ENCODE measurements around the gene IQGAP3.

Gene IQGAP3

GRCh38 chr1:156523801-156524480, 48.4 kb downstream of the IQGAP3 start:
- Histone ChIP-seq H3K27me3 (replicated peaks) (no peaks in the 10 kb centered on the region), H3K36me3 (replicated peaks) (no peaks in the 10 kb centered on the region), H3K27ac (no peak overlapping the region), H3K4me3 (ENCODE audit: low read depth, low read length) (no peak overlapping the region)
- no peak for TF ChIP-seq CTCF (IDR thresholded peaks at IDR 0.05; ENCODE audit: low read depth, low read length, missing control alignments)
- in situ Hi-C loops (cut with HindIII; ENCODE audit: low pct_ligation_motif_present, low sequenced_read_pairs), result loop anchor here (10.0 kb wide), 1 partner anchor 51 kb away; the partner anchor contains the start of genes IQGAP3 and TTC24
- no peak for DNase-seq

- Histone ChIP-seq H3K4me3 (ENCODE audit: low read depth, low read length) (no peak overlapping the region), H3K27ac (no peak overlapping the region), H3K36me3 (replicated peaks) (no peaks in the 10 kb centered on the region), H3K27me3 (replicated peaks) (no peaks in the 10 kb centered on the region)
- no peak for DNase-seq
- TF ChIP-seq CTCF (IDR thresholded peaks at IDR 0.05; ENCODE audit: low read depth, low read length, missing control alignments), result no peak
- in situ Hi-C loops (cut with HindIII; ENCODE audit: low pct_ligation_motif_present, low sequenced_read_pairs), result loop anchor here (10.0 kb wide), 1 partner anchor 52 kb away; the partner anchor contains the start of genes IQGAP3 and TTC24
These were observed 49.9 kb downstream of the IQGAP3 start for GRCh38 chr1:156522443-156522970.

DNA sequence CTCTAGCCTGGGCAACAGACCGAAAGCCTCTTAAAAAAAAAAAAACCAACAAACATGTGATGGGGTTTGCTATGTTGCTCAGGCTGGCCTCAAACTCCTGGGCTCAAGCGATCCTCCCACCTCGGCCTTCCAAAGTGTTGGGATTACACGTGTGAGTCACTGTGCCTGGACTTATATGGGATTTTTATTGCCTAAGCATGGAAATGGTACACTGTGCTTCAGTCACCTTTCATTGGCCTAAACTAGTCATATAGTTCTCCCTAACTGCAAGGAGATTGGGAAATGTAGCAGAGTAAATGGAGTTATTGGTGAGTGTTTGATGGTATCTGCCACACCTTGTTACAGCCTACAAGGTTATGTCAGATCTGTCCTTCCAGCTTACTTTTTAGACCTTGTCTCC, 54.6 kb downstream of the IQGAP3 start:
- Histone ChIP-seq H3K27me3 (replicated peaks) (no peaks in the 10 kb centered on the region), H3K27ac (no peak overlapping the region), H3K36me3 (replicated peaks) (no peaks in the 10 kb centered on the region), H3K4me3 (ENCODE audit: low read depth, low read length) (no peak overlapping the region)
- DNase-seq, result no peak
- TF ChIP-seq CTCF (IDR thresholded peaks at IDR 0.05; ENCODE audit: low read depth, low read length, missing control alignments), result no peak
- in situ Hi-C loops (cut with HindIII; ENCODE audit: low pct_ligation_motif_present, low sequenced_read_pairs), result no loop called here

DNA sequence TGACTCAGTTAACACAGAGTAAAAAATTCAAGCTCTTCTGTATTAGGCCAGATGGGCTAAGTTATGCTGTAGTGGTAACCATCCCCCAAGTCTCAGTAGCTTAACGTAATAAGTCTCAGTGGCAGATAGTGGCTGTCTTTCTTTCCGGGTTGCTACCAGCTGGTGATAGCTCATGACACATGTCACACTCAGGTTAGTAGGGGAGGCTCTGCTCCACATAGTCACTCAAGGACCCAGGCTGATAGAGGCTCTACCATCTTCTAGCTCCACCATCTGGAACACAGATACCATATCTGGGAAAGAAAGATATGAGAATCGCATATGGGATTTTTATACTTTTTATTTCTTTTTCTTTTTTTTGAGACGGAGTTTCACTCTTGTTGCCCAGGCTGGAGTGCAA, 55.5 kb downstream of the IQGAP3 start:
- no peak for DNase-seq
- no peak overlapping the region for H3K4me3 ChIP-seq (ENCODE audit: low read depth, low read length)
- no peak overlapping the region for H3K27ac ChIP-seq
- no peaks in the 10 kb centered on the region for H3K36me3 ChIP-seq (replicated peaks)
- no peaks in the 10 kb centered on the region for H3K27me3 ChIP-seq (replicated peaks)
- no peak for TF ChIP-seq CTCF (IDR thresholded peaks at IDR 0.05; ENCODE audit: low read depth, low read length, missing control alignments)
- in situ Hi-C loops (cut with HindIII; ENCODE audit: low pct_ligation_motif_present, low sequenced_read_pairs), result no loop called here

DNA sequence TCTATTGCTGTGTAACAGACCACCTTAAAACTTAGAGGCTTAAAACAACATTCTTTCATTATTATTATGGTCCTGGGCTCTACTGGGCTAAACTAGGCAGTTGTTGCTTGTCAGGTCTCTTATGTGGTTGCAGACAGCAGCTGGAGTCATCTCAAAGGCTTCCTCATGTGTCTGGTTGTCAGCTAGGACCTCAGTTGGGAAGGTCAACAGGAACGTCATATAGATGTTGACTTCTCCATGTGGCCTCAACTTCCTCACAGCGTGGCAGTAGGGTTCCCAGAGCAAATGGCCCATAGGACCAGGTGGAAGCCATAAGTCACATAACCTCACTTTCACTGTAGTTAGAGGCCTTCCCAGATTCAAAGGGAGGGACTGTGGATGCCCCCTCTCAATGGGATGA, 56.4 kb downstream of the IQGAP3 start:
- Histone ChIP-seq H3K27me3 (replicated peaks) (no peaks in the 10 kb centered on the region), H3K27ac (no peak overlapping the region), H3K36me3 (replicated peaks) (no peaks in the 10 kb centered on the region), H3K4me3 (ENCODE audit: low read depth, low read length) (no peak overlapping the region)
- in situ Hi-C loops (cut with HindIII; ENCODE audit: low pct_ligation_motif_present, low sequenced_read_pairs), result no loop called here
- no peak for TF ChIP-seq CTCF (IDR thresholded peaks at IDR 0.05; ENCODE audit: low read depth, low read length, missing control alignments)
- DNase-seq, result no peak

DNA sequence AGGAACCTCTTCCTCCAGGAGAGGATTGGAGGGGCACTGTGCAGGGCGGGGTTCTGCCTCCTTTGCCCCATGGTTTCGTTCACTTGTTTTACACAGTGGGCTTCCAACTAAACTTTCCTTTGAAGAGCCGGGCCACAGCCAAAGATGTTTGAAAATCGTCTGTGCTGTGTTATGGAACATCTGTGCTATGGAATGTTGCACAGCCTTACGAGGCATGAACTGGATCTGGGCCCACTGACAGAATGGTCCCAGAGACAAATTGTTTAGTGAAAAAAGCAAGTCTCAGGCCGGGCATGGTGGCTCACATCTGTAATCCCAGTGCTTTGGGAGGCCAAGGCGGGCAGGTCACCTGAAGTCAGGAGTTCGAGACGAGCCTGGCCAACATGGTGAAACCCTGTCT, 59.2 kb downstream of the IQGAP3 start:
- in situ Hi-C loops (cut with HindIII; ENCODE audit: low pct_ligation_motif_present, low sequenced_read_pairs), result no loop called here
- Histone ChIP-seq H3K4me3 (ENCODE audit: low read depth, low read length) (no peak overlapping the region), H3K36me3 (replicated peaks) (no peaks in the 10 kb centered on the region), H3K27me3 (replicated peaks) (no peaks in the 10 kb centered on the region), H3K27ac (no peak overlapping the region)
- DNase-seq, result no peak
- TF ChIP-seq CTCF (IDR thresholded peaks at IDR 0.05; ENCODE audit: low read depth, low read length, missing control alignments), result no peak

Measured in brain microvascular endothelial cell (primary cell).